H1 (cell line): ENCODE measurements around the gene DDX5. TPM values are rescaled to one million over a fixed set of nuclear protein-coding genes. Genes with fewer than 3 reads are reported as not detected.

ENCODE experiments used
- PHF8 ChIP-seq: fragments of 200-600 bp; sonication (generic); conservative IDR thresholded peaks from 2 replicates; pipeline ENCODE4 v1.7.1; 2012; ENCODE audit warnings: low read depth, mild to moderate bottlenecking, inconsistent platforms, low read length, moderate library complexity
- SAP30 ChIP-seq: fragments of 300-600 bp; sonication (generic); IDR thresholded peaks from 2 replicates; pipeline ENCODE4 v1.7.1; 2012; ENCODE audit warnings: low read length, moderate library complexity, mild to moderate bottlenecking, inconsistent platforms; ENCODE audit not compliant: insufficient read depth, insufficient replicate concordance
- polyA plus RNA-seq, 7 experiments: library from polyadenylated mRNA; depleted of rRNA in 3 of 7; stranded (reverse) in 5 of 7; unstranded in 2 of 7; fragments of >200 nt in 5 of 7; fragments of 200-250 nt in 2 of 7; gene quantifications; 1 replicate in 5 of 7; 2 replicates in 1 of 7; 4 replicates in 1 of 7; pipeline versions ENCODE4 v1.2.1 to v1.2.3, GENCODE V29; 2011 to 2013; ENCODE audit warnings: missing spikeins in 2 of 7, mixed read lengths in 2 of 7
- total RNA-seq: library from RNA; stranded (reverse); fragmentation: NEBNext Ultra II Directional; extraction: Animal tissue kit (Norgen Biotek cat#: 25700); gene quantifications from 2 replicates; pipeline ENCODE4 v1.2.1, GENCODE V29; 2021

The DDX5 gene
- total and polyA plus RNA-seq, 2 of the 8 experiments (the other 6 are each of a cell fraction or from before 2014, with no cell fraction given) = 572 to 591 TPM

GRCh38 chr17:64506576-64507412 is 705 bp upstream of the DDX5 start, which contains the start of gene CEP95 (continued):
- no peak for TF ChIP-seq SAP30
- peak; percentile 88 for TF ChIP-seq PHF8
